Prostate gland (tissue), 2 donors: ENCODE results near the gene C10orf62.

Source experiments
- CTCF ChIP-seq, 4 experiments: fragments of 200-600 bp in 2 of 4; fragments of 450-650 bp in 2 of 4; sonication (generic) in 2 of 4; IDR thresholded peaks; 1 replicate in 3 of 4; 2 replicates in 1 of 4; pipeline ENCODE4 v1.5.1; 2016 to 2019; ENCODE audit warnings: antibody characterized with exemption in 4 of 4, mild to moderate bottlenecking in 2 of 4, moderate library complexity in 2 of 4
- POLR2A ChIP-seq: fragments of 450-650 bp; IDR thresholded peaks from one replicate; pipeline ENCODE4 v1.6.1; 2016; ENCODE audit warnings: antibody characterized with exemption, mild to moderate bottlenecking

- no peak for TF ChIP-seq CTCF (IDR thresholded peaks at IDR 0.05)
- no peak for TF ChIP-seq POLR2A
These were observed 8.3 kb downstream of the C10orf62 start for GRCh38 chr10:97597778-97598177.
